Activated naive CD4-positive, alpha-beta T cell treated with Interleukin-2 at 50 U/mL for 16 hours (primary cell): ENCODE data around the gene ELAVL3.
A peak's percentile ranks its signal among the peaks of the same experiment; 100 is the strongest.
"Not testable (repeated sequence)": the region's sequence is repeated elsewhere in the genome, so short reads cannot be mapped to it uniquely, and the experiment has no call there.

ENCODE experiments used
- DNase-seq: peaks from one replicate; pipeline ENCODE4 v3.0.0-alpha.2; 2020

ELAVL3 gene

DNA sequence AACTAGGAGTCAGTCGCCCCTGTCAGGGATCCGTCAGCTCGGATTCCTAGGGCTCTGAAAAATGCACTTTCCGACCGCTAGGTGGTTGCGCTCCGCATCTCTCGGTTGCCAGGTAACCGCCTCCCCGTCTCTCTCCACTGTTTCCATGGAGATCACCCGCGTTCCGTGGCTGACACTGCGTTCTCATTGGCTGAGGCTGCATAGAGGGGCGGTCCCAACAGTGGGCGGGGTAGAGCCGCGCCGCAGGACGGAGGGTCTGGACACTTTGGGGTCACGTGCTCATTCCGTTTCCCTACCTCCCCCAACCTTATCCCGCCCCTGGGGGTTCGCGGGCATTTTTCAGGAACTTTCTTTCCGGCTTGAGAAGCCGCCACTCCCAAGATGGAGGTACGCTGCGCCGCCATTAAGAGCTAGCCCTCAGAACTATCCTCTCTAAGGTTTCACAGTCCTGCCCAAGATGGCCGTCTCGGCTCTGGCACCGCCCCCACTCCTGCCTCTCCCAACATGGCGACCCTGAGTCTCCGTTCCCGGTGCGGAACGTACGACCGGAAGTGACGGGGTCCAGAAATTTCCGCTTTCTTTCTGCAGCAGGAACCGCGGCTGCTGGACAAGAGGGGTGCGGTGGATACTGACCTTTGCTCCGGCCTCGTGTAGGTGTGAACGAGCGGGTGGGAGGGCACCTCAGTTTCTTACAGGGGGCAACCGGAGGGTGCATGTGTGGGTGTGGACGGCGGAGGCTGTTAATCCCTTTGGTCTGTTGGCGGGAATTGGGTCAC lies 45.6 kb downstream of the ELAVL3 start, which contains the start of the genes ODAD3 and PRKCSH:
TSS of gene ODAD3 (minus strand) at position 65 of the 776 bp plus-strand sequence. CDS start 105 bp downstream, outside the sequence.
TSS of gene PRKCSH (plus strand) at position 579 of the 776 bp plus-strand sequence. CDS start 483 bp downstream, outside the sequence.
- DNase-seq = peak; percentile 99

DNA sequence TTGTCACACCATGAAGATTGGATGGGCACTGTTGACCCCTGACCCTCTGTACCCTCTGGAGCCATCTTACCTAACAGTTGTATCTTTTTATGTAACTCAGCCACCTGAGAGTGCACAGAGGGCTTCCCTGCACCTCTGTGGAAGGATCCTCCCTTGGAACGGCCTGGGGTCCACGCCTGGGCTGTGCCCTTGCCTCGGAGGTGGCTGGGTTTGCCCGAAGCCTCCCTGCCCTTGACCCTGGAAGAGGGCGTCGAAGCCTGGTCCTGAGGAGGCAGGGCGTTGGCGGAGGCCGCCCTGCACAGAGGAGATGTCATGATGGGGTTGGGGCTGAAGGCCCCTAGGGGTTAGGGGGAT lies 46.2 kb downstream of the ELAVL3 start:
- no peak for DNase-seq

DNA sequence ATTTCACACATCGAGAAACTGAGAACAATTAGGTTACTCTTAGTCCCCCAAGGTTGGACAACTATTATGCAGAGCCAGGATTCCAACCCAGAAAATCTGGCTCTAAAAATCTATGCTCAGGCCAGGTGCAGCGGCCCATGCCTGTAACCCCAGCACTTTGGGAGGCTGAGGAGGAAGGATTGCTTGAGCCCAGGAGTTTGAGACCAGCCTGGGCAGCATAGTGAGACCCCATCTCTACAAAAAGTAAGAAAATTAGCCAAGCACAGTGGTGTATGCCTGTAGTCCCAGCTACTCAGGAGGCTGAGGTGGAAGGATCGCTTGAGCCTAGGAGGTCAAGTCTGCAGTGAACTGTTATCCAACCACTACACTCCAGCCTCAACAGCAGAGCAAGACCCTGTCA lies 47.3 kb downstream of the ELAVL3 start:
- not testable (repeated sequence) for DNase-seq

DNA sequence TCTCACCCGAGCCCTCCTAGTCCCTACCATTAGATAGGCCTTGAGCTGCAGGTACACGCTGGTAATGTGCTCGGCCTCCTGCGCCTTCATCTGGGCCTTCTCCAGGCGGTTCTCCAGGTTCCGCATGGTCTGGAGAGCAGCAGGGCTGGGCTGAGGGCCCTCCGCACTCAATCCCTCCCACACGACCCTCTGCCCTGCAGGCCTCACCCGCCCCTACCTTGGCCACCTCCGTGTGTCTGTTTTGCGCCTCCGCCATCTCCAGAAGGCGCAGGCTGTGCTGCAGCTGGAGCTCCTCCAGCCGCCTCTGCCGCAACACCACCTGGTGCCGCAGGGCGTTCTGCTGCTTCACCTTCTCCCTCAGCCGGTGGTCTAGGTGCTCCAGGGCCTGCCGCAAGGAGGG lies 54.2 kb downstream of the ELAVL3 start:
- DNase-seq = no peak

DNA sequence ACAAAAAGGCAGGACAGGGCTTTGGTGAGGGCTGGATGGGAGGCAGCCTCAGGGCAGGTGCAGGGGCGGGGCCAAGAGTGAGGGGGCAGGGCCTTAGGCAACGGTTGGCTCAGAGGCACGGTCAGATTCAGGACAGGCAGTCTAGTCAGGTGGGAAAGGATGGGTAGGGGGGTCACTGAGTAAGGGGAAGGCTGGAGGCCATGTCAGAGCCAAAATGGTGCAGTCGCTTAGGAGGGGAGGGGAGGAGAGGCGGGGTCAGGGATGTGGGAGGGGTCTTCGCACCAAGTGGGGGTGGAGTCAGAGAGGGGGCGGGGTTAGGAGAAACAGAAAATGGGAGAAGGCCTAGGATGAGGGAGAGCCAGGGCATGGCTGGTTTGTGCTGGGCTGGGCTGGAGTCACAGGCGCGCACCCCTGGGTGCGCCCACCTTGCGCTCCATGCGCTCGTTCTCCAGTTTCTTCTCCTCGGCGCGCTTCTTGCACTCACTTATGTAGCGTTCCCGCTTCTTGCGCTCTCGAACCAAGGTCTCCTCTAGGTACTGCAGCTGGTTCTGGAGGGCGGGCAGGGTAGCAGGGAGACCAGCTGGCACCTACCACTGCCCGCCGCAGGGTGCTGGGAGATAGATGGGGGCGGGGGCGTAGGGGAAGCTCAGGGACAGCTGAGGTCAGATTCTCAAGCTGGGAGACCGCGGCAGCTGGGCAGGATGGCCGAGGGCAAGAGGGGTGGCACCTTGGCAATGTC lies 55.0 kb downstream of the ELAVL3 start:
- no peak for DNase-seq

DNA sequence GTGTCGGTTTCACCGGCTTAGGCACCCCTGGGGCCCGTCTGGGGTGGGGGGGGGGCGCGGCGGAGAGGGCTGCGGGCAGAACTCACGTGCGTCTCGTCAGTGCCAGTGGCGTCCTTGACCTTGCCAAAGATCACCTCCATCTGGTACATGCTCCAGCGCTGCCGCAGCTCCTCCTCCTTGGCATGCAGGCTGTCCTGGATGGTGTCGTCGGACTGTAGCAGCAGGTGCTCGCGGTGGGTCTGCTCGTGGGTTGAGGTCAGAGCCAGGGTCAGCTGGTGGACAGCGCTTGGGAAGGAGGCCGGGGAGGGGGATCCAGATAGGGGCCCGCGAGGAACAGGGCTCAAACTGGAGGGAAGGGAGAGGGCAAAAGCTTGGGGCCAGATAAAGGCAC lies 57.1 kb downstream of the ELAVL3 start:
- DNase-seq = no peak

DNA sequence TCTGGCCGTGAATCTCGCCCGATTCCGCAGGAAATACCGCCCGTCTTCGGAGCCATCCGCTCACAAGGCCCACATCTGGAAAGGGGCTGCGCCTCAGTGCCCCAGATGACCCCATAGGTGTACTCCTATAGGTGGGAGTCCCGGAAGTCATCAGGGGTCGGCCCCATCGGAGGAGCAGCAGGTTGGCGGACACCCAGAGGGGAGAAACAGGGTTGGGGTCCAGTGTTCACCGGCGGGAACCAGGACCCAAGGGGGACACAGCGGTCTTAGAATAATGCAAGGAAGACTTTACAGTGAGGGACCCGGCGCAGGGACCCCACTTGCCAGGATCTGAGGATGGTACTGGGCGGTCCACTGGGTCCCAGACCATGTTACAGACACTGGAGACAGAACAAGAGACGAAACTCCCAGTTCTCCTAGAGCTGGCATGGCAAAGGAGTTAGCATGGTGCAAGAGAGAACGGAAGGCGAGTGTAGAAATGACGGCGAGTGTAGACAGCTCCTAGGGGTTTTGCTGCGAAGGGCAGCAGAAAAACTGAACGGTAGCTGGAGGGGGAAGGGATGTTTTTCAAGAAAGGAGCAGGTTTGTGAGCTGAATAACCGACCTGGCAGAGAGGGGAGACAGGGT lies 57.6 kb downstream of the ELAVL3 start:
- no peak for DNase-seq

DNA sequence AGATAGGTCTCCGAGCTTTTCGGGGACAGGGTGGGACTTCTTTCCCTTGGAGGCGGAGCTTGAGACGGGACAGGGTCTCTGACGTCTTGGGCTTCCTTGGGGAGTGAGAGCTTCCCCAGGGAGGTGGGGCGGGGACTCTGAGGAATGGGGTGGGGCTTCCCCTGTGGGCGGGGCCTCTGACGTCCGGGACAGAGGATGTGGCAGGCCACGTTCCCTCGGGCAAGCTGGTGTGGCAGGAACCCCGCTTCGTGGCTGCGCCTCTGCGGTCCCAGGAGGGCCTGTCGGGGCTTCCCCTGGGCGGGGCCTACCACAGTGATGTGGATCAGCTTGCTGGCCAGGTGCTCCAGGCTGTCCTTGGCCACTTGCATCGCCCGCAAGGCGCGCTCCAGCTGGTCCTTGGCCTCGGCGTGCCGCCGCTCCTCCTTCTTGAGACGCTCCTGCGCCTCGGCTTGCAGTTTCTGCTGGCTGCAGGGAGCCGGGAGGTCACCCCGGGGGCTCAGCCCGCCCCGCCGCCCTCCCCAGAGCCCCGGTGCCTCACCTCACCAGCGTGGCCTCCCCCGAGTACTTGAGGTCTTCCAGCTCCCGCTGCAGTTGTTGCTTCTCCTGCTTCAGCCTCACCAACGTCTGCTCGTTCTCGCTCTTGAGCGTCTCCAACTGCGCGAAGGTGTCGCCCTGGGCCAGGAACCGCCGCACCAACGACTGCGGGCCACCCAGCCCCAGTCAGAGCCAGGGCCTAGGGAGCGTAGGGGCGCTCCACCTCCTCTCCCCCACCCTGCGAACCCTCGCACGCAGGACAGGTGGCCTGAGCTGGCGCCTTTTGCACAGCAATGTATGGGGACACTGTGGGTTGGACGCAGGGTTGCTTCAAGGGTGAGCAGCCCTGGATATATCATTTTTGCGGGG lies 58.4 kb downstream of the ELAVL3 start:
- DNase-seq = peak; percentile 59

DNA sequence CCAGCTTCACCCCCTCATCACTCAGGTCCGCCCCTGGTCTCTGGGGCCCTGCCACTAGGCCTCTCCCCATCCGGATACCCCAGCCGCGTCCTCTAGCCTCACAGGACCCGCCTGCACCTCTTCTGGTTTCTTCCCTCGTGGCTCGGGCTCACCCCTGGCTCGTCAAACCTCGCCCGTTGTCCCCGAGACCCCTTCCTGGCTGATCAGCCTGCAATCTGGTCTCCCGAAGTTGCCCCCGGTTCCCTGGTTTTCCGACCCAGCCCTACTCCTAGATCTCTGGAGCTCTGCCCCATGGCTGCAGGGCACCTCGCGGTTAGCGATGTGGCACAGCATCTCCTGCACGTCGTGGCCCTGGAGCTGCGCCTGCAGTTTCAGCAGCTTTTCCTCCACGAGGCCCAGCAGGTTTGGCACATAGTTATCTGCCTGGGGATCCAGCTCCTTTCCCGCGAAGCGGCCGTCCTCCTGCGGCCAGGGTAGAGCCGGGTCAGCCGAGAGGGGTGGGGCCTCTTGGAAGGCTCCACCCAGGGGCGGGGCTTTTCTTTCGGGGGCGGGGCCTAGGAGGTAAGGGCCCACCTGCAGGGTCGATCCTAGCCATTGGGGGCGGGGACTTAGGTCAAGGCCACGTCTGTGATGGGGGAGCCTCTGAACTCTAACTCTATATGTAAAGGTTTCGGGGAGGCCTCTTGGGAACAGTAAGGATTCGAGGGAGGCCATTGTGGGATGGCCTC lies 59.3 kb downstream of the ELAVL3 start:
- peak; percentile 46 for DNase-seq

DNA sequence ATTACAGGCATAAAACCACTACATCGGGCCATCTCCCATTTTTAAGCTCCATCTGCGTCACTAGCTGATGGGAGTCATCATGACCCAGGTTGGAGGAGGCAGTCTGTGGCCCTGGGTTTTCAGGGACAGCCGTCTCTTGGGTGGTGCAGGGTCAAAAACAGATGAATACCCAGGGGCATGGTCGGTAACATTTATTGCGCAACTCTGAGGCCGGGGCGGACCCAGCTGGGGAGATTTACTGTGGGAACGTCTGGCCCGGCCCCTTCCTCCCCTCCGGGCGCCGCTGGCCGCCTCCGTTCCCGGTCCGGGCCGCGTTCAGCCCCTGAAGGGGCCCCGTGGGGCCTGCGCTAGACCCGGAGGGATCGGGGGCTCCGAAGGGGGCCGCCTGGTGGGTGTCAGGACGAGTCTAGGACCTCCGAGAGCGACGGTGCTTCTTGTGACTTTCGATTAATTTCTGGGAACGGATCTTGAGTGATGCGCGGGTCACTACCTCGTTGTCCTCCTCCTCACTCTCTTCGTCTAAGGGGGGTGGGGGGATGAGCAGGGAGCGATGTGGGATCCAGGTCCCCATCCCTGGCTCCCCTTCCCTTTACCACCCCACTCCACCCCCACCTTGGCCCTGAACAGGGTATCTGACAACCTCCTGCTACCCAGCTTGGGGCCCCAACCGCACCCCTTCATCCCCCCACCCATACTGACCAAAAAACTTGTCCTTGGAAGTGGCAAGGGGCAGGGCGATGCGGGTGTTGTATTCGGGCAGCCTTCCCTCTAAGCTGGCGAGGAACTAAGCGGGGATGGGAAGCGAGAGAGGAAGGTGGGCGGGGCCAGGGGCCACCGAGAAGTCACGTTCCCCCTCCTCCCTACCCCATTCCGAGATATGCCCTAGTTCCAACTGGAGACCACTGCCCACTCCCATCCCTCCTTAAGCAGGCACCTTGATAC lies 60.1 kb downstream of the ELAVL3 start:
- DNase-seq = no peak

DNA sequence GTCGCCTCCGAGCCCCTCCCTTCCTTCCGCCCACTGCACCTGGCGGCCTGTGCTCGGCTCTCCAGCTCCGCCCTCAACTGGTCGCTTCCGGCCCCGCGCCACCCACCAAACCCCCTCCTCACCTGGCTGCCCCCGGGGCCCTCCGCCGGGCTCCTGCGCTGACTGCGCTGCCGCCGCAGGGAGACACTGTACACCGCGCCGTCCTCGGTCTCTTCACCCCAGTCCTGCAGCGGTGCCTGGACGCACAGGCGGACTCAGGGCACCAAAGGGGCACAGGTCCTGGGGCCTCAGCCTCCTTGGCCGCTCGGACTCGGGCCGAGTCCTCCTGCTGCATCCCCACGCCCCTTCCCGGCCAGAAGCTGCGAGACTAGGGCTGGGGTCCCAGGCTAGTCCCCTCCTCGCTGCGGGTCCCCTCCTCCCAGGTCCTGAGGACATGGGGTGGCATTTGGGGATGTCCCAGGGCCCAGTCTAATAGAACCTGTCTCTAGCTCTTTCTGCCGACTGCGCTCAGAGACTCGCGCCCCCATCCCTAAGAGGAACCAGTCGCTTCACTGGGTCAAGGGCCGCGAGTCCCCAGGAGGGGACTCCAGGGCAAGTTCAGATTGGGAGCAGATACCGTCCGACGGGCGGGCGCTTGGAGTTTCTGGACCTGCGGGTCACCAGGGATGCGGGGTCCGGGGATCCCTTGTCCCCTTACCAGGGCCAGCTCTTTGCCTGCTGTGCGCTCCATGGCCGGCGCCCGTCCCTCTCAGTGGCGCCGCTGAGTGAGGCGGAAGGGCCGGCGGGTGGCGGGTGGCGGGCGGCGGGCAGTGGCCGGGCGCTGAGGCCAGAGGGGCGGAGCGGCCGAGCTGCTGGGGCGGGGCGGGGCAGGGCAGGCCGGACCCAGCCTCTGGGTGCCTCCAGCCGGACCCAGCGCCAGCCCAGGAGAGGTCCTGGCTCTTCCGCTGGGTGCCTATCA lies 62.0 kb downstream of the ELAVL3 start, which contains the start of gene RGL3:
TSS of gene RGL3 (minus strand) at position 766 of the 958 bp plus-strand sequence. CDS start at position 730, 36 bp downstream.
- DNase-seq = no peak

DNA sequence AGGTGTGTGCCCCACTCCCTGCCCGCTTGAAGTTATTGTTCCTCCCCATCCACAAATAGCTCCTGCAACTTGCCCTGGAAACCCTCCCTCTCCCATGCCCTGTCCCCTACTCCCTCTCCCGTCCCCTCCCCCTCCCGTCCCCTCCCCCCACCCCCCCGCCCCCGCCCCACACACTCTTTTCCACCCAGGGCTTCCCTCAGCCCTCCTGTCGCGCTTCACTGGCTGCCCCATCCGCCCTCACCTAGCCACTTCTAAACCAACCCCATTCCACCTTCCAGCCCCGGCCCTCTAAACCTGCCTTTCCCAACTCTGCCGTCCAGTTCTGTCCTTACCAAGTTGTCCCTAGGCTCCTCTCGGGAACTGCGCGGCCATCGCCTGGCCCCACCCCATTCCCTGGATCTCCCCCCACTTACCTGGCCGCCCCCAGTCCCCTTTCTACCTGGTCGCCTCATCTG lies 62.7 kb downstream of the ELAVL3 start:
- DNase-seq = no peak

DNA sequence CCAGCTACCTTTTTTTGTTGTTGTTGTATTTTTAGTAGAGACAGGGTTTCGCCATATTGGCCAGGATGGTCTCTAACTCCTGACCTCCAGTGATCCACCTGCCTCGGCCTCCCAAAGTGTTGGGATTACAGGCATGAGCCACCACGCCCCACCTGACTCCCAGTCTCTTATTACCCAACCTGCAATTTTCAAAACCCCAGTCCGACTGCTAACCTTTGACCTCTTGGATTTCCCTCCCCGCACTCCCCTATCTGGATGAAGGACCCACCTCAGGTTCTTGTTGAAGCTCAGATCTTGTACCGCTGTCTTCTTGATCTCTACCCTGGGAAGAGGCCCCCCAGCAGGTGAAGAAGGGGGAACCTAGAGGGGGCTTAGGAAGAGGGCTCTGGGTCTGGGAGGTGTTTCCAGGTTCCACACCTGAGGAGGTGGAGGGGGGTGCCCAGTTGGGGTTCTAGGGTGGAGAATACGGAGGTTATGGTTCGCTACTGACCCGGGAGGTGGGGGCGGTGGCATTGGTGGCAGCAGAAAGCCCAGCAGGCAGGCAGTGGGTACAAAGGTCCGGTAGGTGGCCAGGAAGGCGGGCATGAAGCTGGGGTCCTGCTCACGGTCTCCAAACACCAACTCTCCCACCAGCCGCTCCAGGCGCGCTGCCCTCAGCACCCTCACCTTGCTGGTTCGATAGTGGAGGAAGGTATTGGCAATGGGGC lies 64.3 kb downstream of the ELAVL3 start:
- DNase-seq = no peak

DNA sequence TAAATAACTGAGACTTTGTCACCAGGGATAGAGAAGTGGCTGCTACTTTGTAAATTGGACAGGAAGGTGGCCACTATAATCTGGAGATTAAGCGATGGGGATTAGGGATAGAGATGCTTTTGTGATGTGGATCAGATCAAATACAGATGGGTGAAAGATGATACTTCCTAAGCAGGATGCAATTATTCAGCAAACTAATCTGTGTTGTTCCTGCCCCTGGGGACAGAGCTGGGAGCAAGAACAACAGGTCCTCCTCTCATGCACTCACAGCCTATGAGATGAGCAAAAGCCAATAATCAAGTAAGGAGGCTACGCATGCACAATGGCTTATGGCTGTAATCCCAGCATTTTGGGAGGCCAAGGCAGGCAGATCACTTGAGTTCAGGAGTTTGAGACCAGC lies 66.3 kb downstream of the ELAVL3 start:
- no peak for DNase-seq

DNA sequence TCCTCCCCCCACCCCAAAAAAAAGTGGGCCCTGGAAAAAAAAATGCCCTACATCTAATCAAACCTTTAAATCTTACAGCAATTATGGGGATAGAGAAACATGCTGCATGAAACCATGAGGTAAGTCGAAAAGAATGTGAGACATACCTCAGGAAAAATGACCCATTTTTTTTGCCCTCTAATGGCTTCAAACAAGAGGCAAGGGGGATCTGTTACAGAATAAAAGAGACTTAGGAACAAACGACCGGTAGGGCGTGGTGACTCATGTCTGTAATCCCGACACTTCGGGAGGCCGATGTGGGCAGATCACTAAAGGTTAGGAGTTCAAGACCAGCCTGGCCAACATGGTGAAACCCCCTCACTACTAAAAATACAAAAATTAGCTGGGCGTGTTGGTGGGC lies 70.2 kb downstream of the ELAVL3 start:
- no peak for DNase-seq

DNA sequence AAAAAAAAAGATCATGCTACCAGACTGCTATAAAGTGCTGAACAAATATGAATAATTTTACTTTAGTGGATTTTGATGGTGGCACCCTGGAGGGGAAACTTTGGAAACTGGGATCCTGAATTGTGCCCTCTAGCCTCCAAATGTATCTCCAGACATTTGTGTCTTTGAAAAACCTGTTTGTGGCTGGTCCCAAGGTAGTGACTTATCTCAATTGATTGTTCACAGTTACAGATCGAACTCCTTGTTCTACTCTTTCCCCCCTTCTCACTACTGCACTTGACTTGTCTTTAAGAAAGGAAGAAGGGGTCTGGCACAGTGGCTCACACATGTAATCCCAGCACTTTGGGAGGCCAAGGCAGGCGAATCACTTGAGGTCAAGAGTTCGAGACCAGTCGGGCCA lies 72.3 kb downstream of the ELAVL3 start:
- DNase-seq = no peak

DNA sequence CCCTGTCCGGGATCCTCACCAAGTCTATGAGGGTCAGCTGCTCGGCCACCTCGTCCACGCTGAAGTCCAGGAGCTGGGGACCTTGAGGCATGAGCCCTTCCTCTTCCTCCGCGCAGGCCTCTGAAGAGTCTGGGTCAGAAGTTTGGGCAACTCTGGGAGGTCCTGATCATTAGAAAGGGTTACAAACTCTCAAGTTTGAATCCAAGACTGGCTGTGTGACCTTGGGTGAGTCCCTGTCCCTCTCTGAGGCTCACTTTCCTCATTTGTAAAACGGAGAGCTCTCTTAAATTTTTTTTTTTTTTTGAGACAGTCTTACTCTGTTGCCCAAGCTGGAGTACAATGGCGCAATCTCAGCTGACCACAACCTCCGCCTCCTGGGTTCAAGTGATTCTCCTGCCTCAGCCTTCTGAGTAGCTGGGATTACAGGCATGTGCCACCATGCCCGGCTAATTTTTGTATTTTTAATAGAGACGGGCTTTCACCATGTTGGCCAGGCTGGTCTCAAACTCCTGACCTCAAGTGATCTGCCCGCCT lies 74.1 kb downstream of the ELAVL3 start:
- not testable (repeated sequence) for DNase-seq
